WTC11 (cell line): ENCODE data around the gene POLR3GL. TPM values are rescaled to one million over a fixed set of nuclear protein-coding genes. Genes with fewer than 3 reads are reported as not detected.

ENCODE experiments used
- ATAC-seq: fragments of 200-7000 bp; cut with Tn5 transposase; 2 replicates; pipeline ENCODE4 v1.10.0; 2021; ENCODE audit warnings: mild to moderate bottlenecking, moderate library complexity
- Bru-seq: library from RNA; stranded (reverse); fragments of 400-500 nt; gene quantifications from one replicate; lab custom pipeline; 2021; lab: Mats Ljungman, UMichigan
- CTCF ChIA-PET: fragments of 300-600 bp; sonication (Branson Sonifier 250); formaldehyde crosslinking; loops from one replicate; lab custom pipeline; 2021; ENCODE audit warnings: antibody characterized with exemption; lab: Charles Lee
- POLR2A ChIA-PET: fragments of 350-600 bp; sonication (Branson Sonifier 250); formaldehyde crosslinking; loops from one replicate; lab custom pipeline; 2021; ENCODE audit warnings: antibody characterized with exemption; lab: Charles Lee
- DNase-seq: peaks from one replicate; pipeline ENCODE4 v3.0.0; 2021; ENCODE audit warnings: low spot score
- H3K27ac Mint-ChIP-seq: 2 replicates; pipeline ENCODE4 v1.8.0; 2021; ENCODE audit warnings: mixed read lengths
- H3K27me3 Mint-ChIP-seq: 2 replicates; pipeline ENCODE4 v1.8.0; 2021; ENCODE audit warnings: low read depth, mild to moderate bottlenecking, moderate library complexity, mixed read lengths
- H3K36me3 Mint-ChIP-seq: 2 replicates; pipeline ENCODE4 v1.8.0; 2021; ENCODE audit warnings: mixed read lengths
- H3K4me1 Mint-ChIP-seq: 2 replicates; pipeline ENCODE4 v1.8.0; 2022; ENCODE audit warnings: mixed read lengths
- H3K4me3 Mint-ChIP-seq: 2 replicates; pipeline ENCODE4 v1.8.0; 2021; ENCODE audit warnings: mild to moderate bottlenecking, moderate library complexity, mixed read lengths
- H3K9me3 Mint-ChIP-seq: 2 replicates; pipeline ENCODE4 v1.8.0; 2021; ENCODE audit warnings: mixed read lengths
- CBFB ChIP-seq: sonication (generic); formaldehyde crosslinking; IDR thresholded peaks from 2 replicates; pipeline ENCODE4 v1.8.1; 2022; ENCODE audit warnings: mild to moderate bottlenecking, low read depth, missing genetic modification reagents
- E2F1 ChIP-seq: sonication (generic); formaldehyde crosslinking; IDR thresholded peaks from 2 replicates; pipeline ENCODE4 v1.8.0; 2022; ENCODE audit warnings: mild to moderate bottlenecking, missing genetic modification reagents
- E2F5 ChIP-seq: sonication (generic); formaldehyde crosslinking; IDR thresholded peaks from 2 replicates; pipeline ENCODE4 v1.8.1; 2022; ENCODE audit warnings: mild to moderate bottlenecking, moderate library complexity, missing genetic modification reagents
- ETV6 ChIP-seq: sonication (generic); formaldehyde crosslinking; IDR thresholded peaks from 2 replicates; pipeline ENCODE4 v1.8.1; 2022; ENCODE audit warnings: mild to moderate bottlenecking, missing genetic modification reagents
- NFYB ChIP-seq: sonication (generic); formaldehyde crosslinking; conservative IDR thresholded peaks from 2 replicates; pipeline ENCODE4 v1.8.0; 2022; ENCODE audit warnings: low read depth, missing genetic modification reagents
- PRDM15 ChIP-seq: sonication (generic); formaldehyde crosslinking; IDR thresholded peaks from 2 replicates; pipeline ENCODE4 v1.8.0; 2022; ENCODE audit warnings: missing genetic modification reagents
- SP1 ChIP-seq: sonication (generic); formaldehyde crosslinking; conservative IDR thresholded peaks from 2 replicates; pipeline ENCODE4 v1.8.1; 2022; ENCODE audit warnings: missing genetic modification reagents
- ZNF317 ChIP-seq: sonication (generic); formaldehyde crosslinking; IDR thresholded peaks from 2 replicates; pipeline ENCODE4 v1.8.1; 2023; ENCODE audit warnings: low read depth, mild to moderate bottlenecking, moderate library complexity, missing genetic modification reagents, borderline replicate concordance
- ZNF396 ChIP-seq: fragments of 250-450 bp; sonication (Bioruptor Pico); IDR thresholded peaks from 2 replicates; pipeline ENCODE4 v1.8.0; 2021; ENCODE audit warnings: mild to moderate bottlenecking, moderate library complexity, borderline replicate concordance
- long read RNA-seq, 3 experiments: library from RNA in 1 of 3; library from capped mRNA in 1 of 3; library from polyadenylated mRNA in 1 of 3; unstranded in 2 of 3; stranded (forward) in 1 of 3; transcript quantifications; one replicate each; pipeline ENCODE4 v2.0.0, GENCODE V29; 2021
- total RNA-seq: library from RNA; stranded (reverse); gene quantifications from 3 replicates; pipeline ENCODE4 v1.2.3, GENCODE V29; 2021
- TF ChIP-seq, protein P1 (sequence below): sonication (generic); formaldehyde crosslinking; IDR thresholded peaks from 2 replicates; pipeline ENCODE4 v1.8.1; 2023; ENCODE audit warnings: mild to moderate bottlenecking, missing genetic modification reagents

The POLR3GL gene
- 3.8 to 8.3 TPM (median 6.7 TPM) in 3 replicates for total RNA-seq
- Bru-seq, nascent RNA, result percentile 61 among the genes with signal in this experiment
- long read RNA-seq, experiment 1, transcript POLR3GL-202 (8 exons, 1,165 nt), result major isoform, 12 of 14 reads
- long read RNA-seq, experiment 1, partial matches to known transcripts, result 0 of 14 reads
- long read RNA-seq, experiment 1, other reads (novel, unspliced or antisense), result 0 of 14 reads
- long read RNA-seq, experiment 2, transcript POLR3GL-202 (8 exons, 1,165 nt), result major isoform, 10 of 17 reads
- long read RNA-seq, experiment 2, partial matches to known transcripts, result 5 of 17 reads
- long read RNA-seq, experiment 2, other reads (novel, unspliced or antisense), result 2 of 17 reads
- long read RNA-seq, experiment 3, transcript POLR3GL-202 (8 exons, 1,165 nt), result major isoform, 8 of 9 reads
- long read RNA-seq, experiment 3, partial matches to known transcripts, result 1 of 9 reads
- long read RNA-seq, experiment 3, other reads (novel, unspliced or antisense), result 0 of 9 reads

GRCh38 chr1:145964328-145965118, at the start of gene POLR3GL, which contains the start of gene ANKRD34A:
Gene POLR3GL, plus strand, starts transcription at chr1:145964690. Its CDS starts 10,176 bp downstream, at chr1:145974866.
Gene ANKRD34A, minus strand, starts transcription at chr1:145964575. Its CDS starts 2,816 bp downstream, at chr1:145961759.
- peaks cover 67% of the 10 kb centered on the region for H3K27me3 Mint-ChIP-seq
- POLR2A ChIA-PET, result interaction anchor here (0.5 to 2.1 kb wide), 11 partner anchors 10 to 106 kb away, joined by 3 to 17 read pairs (median 4); partner anchors contain the start of genes PIAS3 and RBM8A
- CTCF ChIA-PET, result interaction anchor here (0.6 to 5.2 kb wide), 16 partner anchors 14 to 140 kb away, joined by 3 to 51 read pairs (median 5); partner anchors contain the start of genes ANKRD35, ITGA10, NUDT17 and PIAS3
- peak within 1 kb of the TSS; percentile 68; the same call in 1 of the 2 replicates for H3K27ac Mint-ChIP-seq
- TF ChIP-seq E2F1 (no peak), SP1 (CRISPR knock-in tag) (peak; percentile 25), E2F5 (CRISPR knock-in tag) (0 out of 2 replicates have a peak, but pooled peaks have one; percentile 45), CBFB (CRISPR knock-in tag) (no peak), ETV6 (0 out of 2 replicates have a peak, but pooled peaks have one; percentile 5), ZNF317 (no peak), NFYB (CRISPR knock-in tag) (peak; percentile 69), ZNF396 (CRISPR knock-in tag) (no peak)
- TF ChIP-seq, protein P1, sequence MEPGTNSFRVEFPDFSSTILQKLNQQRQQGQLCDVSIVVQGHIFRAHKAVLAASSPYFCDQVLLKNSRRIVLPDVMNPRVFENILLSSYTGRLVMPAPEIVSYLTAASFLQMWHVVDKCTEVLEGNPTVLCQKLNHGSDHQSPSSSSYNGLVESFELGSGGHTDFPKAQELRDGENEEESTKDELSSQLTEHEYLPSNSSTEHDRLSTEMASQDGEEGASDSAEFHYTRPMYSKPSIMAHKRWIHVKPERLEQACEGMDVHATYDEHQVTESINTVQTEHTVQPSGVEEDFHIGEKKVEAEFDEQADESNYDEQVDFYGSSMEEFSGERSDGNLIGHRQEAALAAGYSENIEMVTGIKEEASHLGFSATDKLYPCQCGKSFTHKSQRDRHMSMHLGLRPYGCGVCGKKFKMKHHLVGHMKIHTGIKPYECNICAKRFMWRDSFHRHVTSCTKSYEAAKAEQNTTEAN, result no peak
- ATAC-seq (peak; percentile 85), DNase-seq (peak; percentile 96)
- peaks cover 12% of the 10 kb centered on the region for H3K9me3 Mint-ChIP-seq
- H3K36me3 Mint-ChIP-seq, result peaks cover 4% of the 10 kb centered on the region; the same call in 1 of the 2 replicates
- H3K4me3 Mint-ChIP-seq, result peak within 1 kb of the TSS; percentile 91
- peaks cover 35% of the 10 kb centered on the region for H3K4me1 Mint-ChIP-seq

DNA sequence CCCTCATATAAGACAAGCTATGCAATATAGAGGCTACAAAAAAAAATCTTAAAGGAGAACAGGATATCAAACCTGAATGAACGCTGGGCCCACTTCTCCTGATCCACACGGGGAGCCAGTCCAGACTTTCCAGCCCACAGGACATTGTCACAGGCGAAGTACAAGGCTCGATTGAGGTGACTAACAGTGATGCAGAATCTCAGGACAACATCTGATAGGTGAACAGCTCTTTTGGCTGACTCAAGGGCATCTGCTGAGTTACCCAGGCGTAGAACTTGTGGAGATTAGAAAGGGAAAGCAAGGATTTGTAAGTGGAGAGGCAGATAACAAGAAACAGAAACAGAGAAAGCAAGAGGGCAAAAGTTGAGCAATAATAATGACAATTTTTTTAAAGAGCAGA, 47.7 kb upstream of the POLR3GL start:
- no peak overlapping the region for H3K27ac Mint-ChIP-seq
- POLR2A ChIA-PET, result no interaction called here
- TF ChIP-seq, protein P1, result no peak
- TF ChIP-seq PRDM15 (CRISPR knock-in tag), result peak; percentile 65; the same call in 1 of the 2 replicates
- TF ChIP-seq, all 79 proteins: peak for 1
- ATAC-seq, result no peak
- no peak for DNase-seq
- no peaks in the 10 kb centered on the region for H3K9me3 Mint-ChIP-seq
- peak overlapping the region; percentile 86 for H3K4me3 Mint-ChIP-seq
- peaks cover 10% of the 10 kb centered on the region for H3K27me3 Mint-ChIP-seq
- no peaks in the 10 kb centered on the region for H3K36me3 Mint-ChIP-seq
- peaks cover 19% of the 10 kb centered on the region for H3K4me1 Mint-ChIP-seq
- CTCF ChIA-PET, result no interaction called here
